Muscle layer of colon (tissue), 2 donors: Measurements from ENCODE around the gene ATG4D.

Source experiments
- H3K27ac ChIP-seq: one replicate; pipeline ENCODE4 v1.7.0; 2013; ENCODE audit warnings: low read depth, mild to moderate bottlenecking, low read length, moderate library complexity
- H3K27me3 ChIP-seq, 2 donors: one replicate each; pipeline ENCODE4 v1.7.0; 2013; ENCODE audit warnings: low read length in 2 of 2, mild to moderate bottlenecking in 2 of 2; ENCODE audit not compliant: insufficient read depth in 2 of 2, control insufficient read depth in 1 of 2
- H3K36me3 ChIP-seq: one replicate; pipeline ENCODE4 v1.7.0; 2013; ENCODE audit warnings: mild to moderate bottlenecking, low read length; ENCODE audit not compliant: insufficient read depth
- H3K4me1 ChIP-seq: one replicate; pipeline ENCODE4 v1.7.0; 2013; ENCODE audit warnings: mild to moderate bottlenecking, low read length; ENCODE audit not compliant: insufficient read depth
- H3K4me3 ChIP-seq, 2 donors: one replicate each; pipeline ENCODE4 v1.7.0; 2013; ENCODE audit warnings: low read length in 2 of 2, low read depth in 1 of 2, mild to moderate bottlenecking in 1 of 2, moderate library complexity in 1 of 2
- H3K9ac ChIP-seq: one replicate; pipeline ENCODE4 v1.7.0; 2013; ENCODE audit warnings: low read length
- H3K9me3 ChIP-seq: one replicate; pipeline ENCODE4 v1.7.0; 2013; ENCODE audit warnings: mild to moderate bottlenecking, low read length
- donor health status: abdominal sarcoma.
- donor health status: Adenocarcinoma of cecum.

Gene ATG4D

DNA sequence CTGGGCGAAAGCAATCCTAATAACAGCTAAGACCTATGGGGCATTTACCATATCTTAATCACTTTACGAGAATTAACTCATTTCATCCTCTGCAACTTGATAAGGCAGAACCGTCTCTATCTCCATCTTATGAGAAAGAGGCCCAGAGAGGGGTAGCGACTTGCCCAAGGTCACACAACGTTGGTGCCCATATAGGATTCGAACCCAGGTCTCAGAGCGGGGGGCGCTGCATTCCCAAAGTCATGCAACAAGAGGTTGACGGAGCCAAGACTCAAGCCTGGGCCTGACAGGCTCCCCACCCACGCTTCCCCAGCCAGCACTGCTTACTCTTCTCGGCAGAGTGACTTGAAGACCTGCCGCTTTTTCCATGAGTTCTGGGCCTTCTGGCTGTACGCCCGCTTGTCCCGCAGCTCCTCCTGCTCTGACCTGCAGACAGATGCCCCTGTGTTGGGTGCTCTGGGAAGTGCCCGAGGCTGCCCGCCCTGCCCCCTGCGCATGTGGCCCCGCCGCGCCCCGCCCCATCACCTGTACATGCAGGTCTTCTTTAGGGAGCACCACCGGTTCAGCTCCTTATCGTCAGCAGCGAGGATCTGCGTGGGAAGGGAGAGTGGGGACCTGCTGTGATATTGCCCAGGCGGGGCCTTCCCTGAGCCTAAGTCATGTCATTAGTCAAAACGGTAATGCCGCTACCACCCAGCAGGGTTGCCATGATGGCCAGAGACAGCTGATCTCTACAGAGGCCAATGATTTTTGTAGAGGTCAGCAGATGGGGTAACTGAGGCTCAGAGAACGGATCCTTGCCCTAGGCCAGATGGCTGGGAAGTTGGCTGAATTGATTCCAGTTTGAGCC, 11.3 kb downstream of the ATG4D start:
- Histone ChIP-seq H3K27ac (no peak overlapping the region), H3K9me3 (no peaks in the 10 kb centered on the region), H3K27me3 (no peaks in the 10 kb centered on the region), H3K9ac (no peak overlapping the region), H3K4me3 (no peak overlapping the region), H3K36me3 (peaks cover 57% of the 10 kb centered on the region), H3K4me1 (no peaks in the 10 kb centered on the region)

- no peaks in the 10 kb centered on the region for H3K9me3 ChIP-seq
- no peak overlapping the region for H3K4me3 ChIP-seq
- H3K27ac ChIP-seq = no peak overlapping the region
- H3K27me3 ChIP-seq = no peaks in the 10 kb centered on the region
- peaks cover 57% of the 10 kb centered on the region for H3K36me3 ChIP-seq
- no peaks in the 10 kb centered on the region for H3K4me1 ChIP-seq
- no peak overlapping the region for H3K9ac ChIP-seq
Observed at GRCh38 chr19:10555610-10555973, 11.9 kb downstream of the ATG4D start.

DNA sequence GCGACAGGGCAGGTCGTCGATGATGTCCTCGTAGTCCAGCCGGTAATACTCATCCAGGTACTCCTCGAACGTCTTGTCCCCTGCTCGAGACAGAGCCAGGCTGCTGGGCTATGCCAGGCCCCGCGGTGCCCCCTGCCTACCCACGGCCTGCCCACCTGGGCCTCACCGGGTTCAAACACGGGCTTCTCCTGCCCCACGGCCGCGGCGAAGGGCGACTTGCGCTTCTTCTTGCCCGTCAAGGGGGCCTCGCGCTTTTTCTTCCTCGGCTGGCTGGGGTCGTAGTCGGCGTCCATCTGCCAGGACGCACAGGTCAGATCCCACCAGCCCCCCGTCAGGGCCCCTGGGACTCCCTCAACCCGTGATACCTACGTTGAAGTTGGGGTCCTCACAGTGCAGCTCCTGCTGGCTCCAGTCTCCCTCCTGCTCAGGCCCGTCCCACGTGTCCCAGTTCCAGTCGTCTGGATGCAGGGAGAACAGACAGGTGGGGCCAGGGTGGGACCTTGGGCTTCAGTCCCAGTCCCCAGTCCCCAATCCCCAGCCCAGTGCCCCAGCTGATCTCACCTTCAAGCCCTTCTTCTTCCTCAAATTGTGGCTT, 14.0 kb downstream of the ATG4D start:
- H3K4me1 ChIP-seq = no peaks in the 10 kb centered on the region
- no peak overlapping the region for H3K9ac ChIP-seq
- H3K27me3 ChIP-seq = no peaks in the 10 kb centered on the region
- H3K36me3 ChIP-seq = peaks cover 51% of the 10 kb centered on the region
- no peak overlapping the region for H3K4me3 ChIP-seq
- no peaks in the 10 kb centered on the region for H3K9me3 ChIP-seq
- no peak overlapping the region for H3K27ac ChIP-seq

- Histone ChIP-seq H3K4me3 (no peak overlapping the region), H3K36me3 (peaks cover 27% of the 10 kb centered on the region), H3K27me3 (no peaks in the 10 kb centered on the region), H3K27ac (no peak overlapping the region), H3K9ac (no peak overlapping the region), H3K9me3 (no peaks in the 10 kb centered on the region), H3K4me1 (peaks cover 7% of the 10 kb centered on the region)
Observed at GRCh38 chr19:10560154-10560553, 16.4 kb downstream of the ATG4D start.

DNA sequence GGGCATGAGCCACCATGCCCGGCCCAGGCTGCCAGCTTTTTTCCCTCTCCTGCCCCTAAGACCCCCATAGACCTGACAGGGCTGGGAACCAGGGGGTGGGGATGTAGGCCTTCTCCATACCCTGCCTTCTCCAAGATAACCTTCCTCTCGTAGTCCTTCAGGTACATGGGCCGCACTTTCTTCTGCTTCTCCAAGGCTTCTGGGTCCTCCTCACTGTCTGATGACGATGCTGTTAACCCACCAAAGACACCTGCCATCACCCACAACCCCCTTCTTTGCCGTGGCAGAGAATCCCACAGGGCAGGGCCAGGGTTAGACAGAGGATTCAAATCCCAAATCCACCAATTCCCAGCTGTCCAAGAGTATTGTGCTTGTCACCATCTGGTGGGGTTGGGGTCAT, 18.9 kb downstream of the ATG4D start:
- H3K4me1 ChIP-seq = peaks cover 21% of the 10 kb centered on the region
- H3K27me3 ChIP-seq = no peaks in the 10 kb centered on the region
- no peak overlapping the region for H3K9ac ChIP-seq
- no peaks in the 10 kb centered on the region for H3K9me3 ChIP-seq
- H3K27ac ChIP-seq = no peak overlapping the region
- no peak overlapping the region for H3K4me3 ChIP-seq
- H3K36me3 ChIP-seq = peaks cover 19% of the 10 kb centered on the region

DNA sequence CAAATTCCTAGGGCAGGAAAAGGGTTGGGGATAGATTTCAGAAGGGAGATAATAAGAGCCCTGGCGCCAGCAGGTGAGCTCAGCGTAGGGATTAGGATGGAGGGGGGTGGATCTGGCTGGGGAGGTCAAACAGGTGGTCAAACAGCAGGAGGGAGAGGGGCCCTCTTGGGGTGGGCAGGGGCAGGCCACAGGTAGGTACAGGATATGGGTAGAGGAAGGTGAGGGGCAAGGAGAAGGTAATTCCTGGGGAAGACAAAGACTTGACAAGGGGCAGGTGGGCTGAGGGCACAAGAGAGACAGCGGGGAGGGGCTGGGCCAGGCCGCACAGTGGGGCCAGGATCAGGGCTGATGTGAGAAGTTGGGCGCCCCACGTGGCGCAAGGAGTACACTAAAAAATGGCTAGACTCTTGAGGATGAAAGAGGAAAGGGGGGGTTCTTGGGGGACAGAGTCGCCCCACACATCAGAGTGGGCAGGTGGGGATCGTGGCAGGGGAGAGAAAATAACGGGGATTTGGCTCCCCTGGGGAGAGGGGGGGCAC, 21.4 kb downstream of the ATG4D start:
- Histone ChIP-seq H3K4me3 (peak overlapping the region; percentile 79 to 89), H3K4me1 (peaks cover 32% of the 10 kb centered on the region), H3K27ac (peak overlapping the region; percentile 95), H3K27me3 (no peaks in the 10 kb centered on the region), H3K36me3 (peaks cover 8% of the 10 kb centered on the region), H3K9ac (peak overlapping the region; percentile 65), H3K9me3 (no peaks in the 10 kb centered on the region)

DNA sequence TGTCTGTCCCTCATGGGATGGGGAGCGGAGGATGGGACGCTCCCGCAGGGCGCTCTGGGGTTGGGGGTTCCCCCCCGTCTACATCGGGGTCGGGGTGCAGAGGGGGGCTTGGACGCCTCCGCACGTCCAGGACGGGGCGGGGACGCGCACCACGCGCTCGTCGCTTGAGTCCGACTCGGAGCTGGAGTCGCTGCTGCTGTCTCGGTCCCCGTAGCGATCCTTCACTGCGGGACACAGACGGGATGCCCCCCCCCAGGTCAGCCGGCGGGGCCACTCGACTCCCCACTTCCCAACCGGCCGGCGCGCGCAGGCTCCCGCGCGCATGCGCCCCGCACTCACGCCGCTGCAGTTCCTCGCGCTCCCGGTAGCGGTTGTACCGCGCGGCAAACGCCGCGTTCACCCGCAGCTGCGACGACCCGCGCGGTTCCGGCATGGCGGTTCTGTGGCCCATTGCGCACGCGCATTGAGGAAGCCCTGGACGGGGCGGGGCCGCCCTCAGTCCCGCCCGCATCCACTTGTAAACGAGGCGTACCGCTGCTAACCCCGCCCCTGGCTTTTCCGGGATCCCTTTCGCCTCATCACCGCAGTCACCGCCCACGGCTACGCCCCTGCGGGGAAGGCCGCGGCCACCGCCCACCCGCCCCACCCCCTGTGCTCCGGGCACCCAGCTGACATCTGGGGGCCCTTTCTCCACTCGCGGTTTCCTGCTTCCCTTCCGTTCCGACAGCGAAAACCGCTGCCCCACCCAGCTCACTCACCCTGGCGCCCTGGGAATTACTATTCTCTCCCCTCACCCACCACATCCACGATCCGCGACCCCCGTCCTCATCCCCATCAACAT, 22.1 kb downstream of the ATG4D start, which contains the start of gene KRI1:
KRI1 (minus strand) TSS at position 444 of the 841 bp plus-strand sequence; CDS start at position 433, 11 bp downstream.
- Histone ChIP-seq H3K4me3 (peak within 1 kb of the TSS; percentile 79 to 89), H3K9ac (peak within 1 kb of the TSS; percentile 65), H3K4me1 (peaks cover 32% of the 10 kb centered on the region), H3K27me3 (no peaks in the 10 kb centered on the region), H3K9me3 (no peaks in the 10 kb centered on the region), H3K27ac (peak within 1 kb of the TSS; percentile 95), H3K36me3 (peaks cover under 1% of the 10 kb centered on the region)

DNA sequence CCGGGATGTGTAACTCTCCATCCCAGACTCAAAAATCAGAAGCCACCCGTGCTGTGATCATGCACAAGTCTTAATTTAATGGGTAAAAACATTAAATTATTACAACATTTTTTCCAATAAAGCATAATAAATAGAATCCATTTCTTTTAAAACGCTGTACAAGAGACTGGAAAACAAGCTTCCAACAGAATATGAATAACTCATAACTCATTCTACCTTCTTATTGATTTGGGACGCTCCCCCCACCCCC, 22.6 kb downstream of the ATG4D start:
- no peaks in the 10 kb centered on the region for H3K36me3 ChIP-seq
- no peaks in the 10 kb centered on the region for H3K27me3 ChIP-seq
- no peaks in the 10 kb centered on the region for H3K9me3 ChIP-seq
- peak overlapping the region; percentile 94 for H3K27ac ChIP-seq
- peaks cover 32% of the 10 kb centered on the region for H3K4me1 ChIP-seq
- H3K9ac ChIP-seq = no peak overlapping the region
- peak overlapping the region; percentile 47 to 59 for H3K4me3 ChIP-seq

- H3K4me3 ChIP-seq = peak overlapping the region; percentile 47 to 59
Observed at GRCh38 chr19:10566658-10567410, 23.1 kb downstream of the ATG4D start.

DNA sequence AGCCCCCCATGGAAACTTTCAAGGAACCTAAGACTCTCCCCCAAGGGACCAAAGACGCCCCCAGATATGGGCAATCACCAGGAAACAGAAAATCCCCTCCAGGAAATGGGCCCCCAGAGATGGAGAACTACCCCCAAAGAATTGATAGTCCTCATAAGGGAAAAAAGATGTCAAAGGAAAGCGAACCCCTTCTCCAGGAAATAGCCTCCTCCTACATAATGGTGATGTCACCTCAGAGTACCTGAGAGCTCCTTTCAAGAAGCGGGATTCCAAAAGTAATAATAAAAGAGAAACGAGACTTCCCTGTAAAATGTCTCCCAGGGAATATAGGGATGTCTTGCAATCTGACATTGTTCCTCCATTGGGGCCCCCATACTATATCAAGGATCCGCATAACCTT, 24.0 kb downstream of the ATG4D start:
- no peaks in the 10 kb centered on the region for H3K27me3 ChIP-seq
- no peak overlapping the region for H3K9ac ChIP-seq
- peaks cover 32% of the 10 kb centered on the region for H3K4me1 ChIP-seq
- H3K4me3 ChIP-seq = peak overlapping the region; percentile 57 to 67
- no peaks in the 10 kb centered on the region for H3K9me3 ChIP-seq
- H3K27ac ChIP-seq = peak overlapping the region; percentile 72
- no peaks in the 10 kb centered on the region for H3K36me3 ChIP-seq

More at GRCh38 chr19:10566658-10567410, 23.1 kb downstream of the ATG4D start:
- peaks cover 32% of the 10 kb centered on the region for H3K4me1 ChIP-seq
- no peaks in the 10 kb centered on the region for H3K27me3 ChIP-seq
- H3K9me3 ChIP-seq = no peaks in the 10 kb centered on the region
- no peaks in the 10 kb centered on the region for H3K36me3 ChIP-seq
- H3K9ac ChIP-seq = no peak overlapping the region
- H3K27ac ChIP-seq = peak overlapping the region; percentile 94
